Right hindlimb (tissue), 1 donor: Measurements from ENCODE around the gene LGALS3.

ENCODE experiments used
- DNase-seq: peaks from one replicate; pipeline ENCODE4 v3.0.0-alpha.2; 2018

Gene LGALS3

GRCh38 chr14:55133416-55133815 is 4.4 kb downstream of the LGALS3 start:
- DNase-seq = no peak

GRCh38 chr14:55136241-55136640 is 7.2 kb downstream of the LGALS3 start:
- no peak for DNase-seq

GRCh38 chr14:55136885-55137786 is 8.1 kb downstream of the LGALS3 start:
- DNase-seq = peak; percentile 92

- no peak for DNase-seq
These were observed 9.0 kb downstream of the LGALS3 start for GRCh38 chr14:55138091-55138490.

- no peak for DNase-seq
These were observed 10.1 kb downstream of the LGALS3 start for GRCh38 chr14:55139141-55139540.

GRCh38 chr14:55139696-55140509 is 10.9 kb downstream of the LGALS3 start:
- no peak for DNase-seq

GRCh38 chr14:55141825-55142224 is 12.8 kb downstream of the LGALS3 start:
- DNase-seq = no peak

GRCh38 chr14:55142466-55142865 is 13.4 kb downstream of the LGALS3 start:
- DNase-seq = no peak

GRCh38 chr14:55146425-55146824 is 17.4 kb downstream of the LGALS3 start:
- no peak for DNase-seq

GRCh38 chr14:55151601-55152000 is 22.5 kb downstream of the LGALS3 start:
- DNase-seq = no peak

- DNase-seq = no peak
These were observed 23.2 kb downstream of the LGALS3 start for GRCh38 chr14:55152052-55152753.

- DNase-seq = no peak
These were observed 24.9 kb downstream of the LGALS3 start for GRCh38 chr14:55153951-55154350.

GRCh38 chr14:55157080-55157479 is 28.0 kb downstream of the LGALS3 start:
- DNase-seq = no peak

GRCh38 chr14:55158412-55158811 is 29.4 kb downstream of the LGALS3 start:
- DNase-seq = no peak

- no peak for DNase-seq
These were observed 31.9 kb downstream of the LGALS3 start for GRCh38 chr14:55160989-55161388.

GRCh38 chr14:55170526-55170925 is 41.5 kb downstream of the LGALS3 start:
- DNase-seq = no peak

GRCh38 chr14:55180006-55180405 is 51.0 kb downstream of the LGALS3 start:
- DNase-seq = no peak

GRCh38 chr14:55180434-55180833 is 51.4 kb downstream of the LGALS3 start:
- DNase-seq = no peak

- DNase-seq = no peak
These were observed 59.7 kb downstream of the LGALS3 start for GRCh38 chr14:55188686-55189295.

- peak; percentile 22 for DNase-seq
These were observed 61.8 kb downstream of the LGALS3 start for GRCh38 chr14:55190906-55191202.

- peak; percentile 97 for DNase-seq
These were observed 62.4 kb downstream of the LGALS3 start, which contains the start of gene DLGAP5 for GRCh38 chr14:55191203-55192053. TSS of gene DLGAP5 (minus strand) at chr14:55191585. CDS start at chr14:55189179, 2,406 bp downstream.
